OCI-M2 (cell line): Measurements from ENCODE around the gene TRIM73.
"Not testable (repeated sequence)": the region's sequence is repeated elsewhere in the genome, so short reads cannot be mapped to it uniquely, and the experiment has no call there.

Experiments used
- DNase-seq: peaks from one replicate; lab custom pipeline; 2025; ENCODE audit not compliant: unreplicated experiment; lab: John Stamatoyannopoulos, UW

TRIM73 gene

GRCh38 chr7:75415428-75415817, 20.0 kb downstream of the TRIM73 start:
- DNase-seq: not testable (repeated sequence)

DNA sequence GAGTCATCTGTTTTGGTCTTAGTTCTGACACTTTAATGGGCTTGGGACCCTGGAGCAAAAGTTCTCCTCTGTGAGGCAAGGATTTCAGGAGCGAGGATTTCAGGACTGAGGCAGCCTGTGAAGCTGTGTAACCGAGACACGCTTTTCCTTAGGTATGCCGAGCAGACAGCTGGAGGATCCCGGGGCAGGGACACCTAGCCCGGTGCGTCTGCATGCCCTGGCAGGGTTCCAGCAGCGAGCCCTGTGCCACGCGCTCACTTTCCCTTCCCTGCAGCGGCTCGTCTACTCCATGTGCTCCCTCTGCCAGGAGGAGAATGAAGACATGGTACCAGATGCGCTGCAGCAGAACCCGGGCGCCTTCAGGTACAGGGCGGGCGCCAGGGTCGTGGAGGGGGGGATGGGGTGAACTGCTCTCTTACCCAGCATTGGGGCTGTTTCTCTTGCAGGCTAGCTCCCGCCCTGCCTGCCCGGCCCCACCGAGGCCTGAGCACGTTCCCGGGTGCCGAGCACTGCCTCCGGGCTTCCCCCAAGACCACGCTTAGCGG, 20.5 kb downstream of the TRIM73 start:
- not testable (repeated sequence) for DNase-seq

- DNase-seq: not testable (repeated sequence)
Measured at GRCh38 chr7:75416787-75417186, 21.4 kb downstream of the TRIM73 start.

- DNase-seq: not testable (repeated sequence)
Measured at GRCh38 chr7:75418292-75418858, 22.9 kb downstream of the TRIM73 start.

- not testable (repeated sequence) for DNase-seq
Measured at GRCh38 chr7:75419210-75419609, 23.8 kb downstream of the TRIM73 start.

GRCh38 chr7:75419693-75420092, 24.3 kb downstream of the TRIM73 start:
- not testable (repeated sequence) for DNase-seq

DNA sequence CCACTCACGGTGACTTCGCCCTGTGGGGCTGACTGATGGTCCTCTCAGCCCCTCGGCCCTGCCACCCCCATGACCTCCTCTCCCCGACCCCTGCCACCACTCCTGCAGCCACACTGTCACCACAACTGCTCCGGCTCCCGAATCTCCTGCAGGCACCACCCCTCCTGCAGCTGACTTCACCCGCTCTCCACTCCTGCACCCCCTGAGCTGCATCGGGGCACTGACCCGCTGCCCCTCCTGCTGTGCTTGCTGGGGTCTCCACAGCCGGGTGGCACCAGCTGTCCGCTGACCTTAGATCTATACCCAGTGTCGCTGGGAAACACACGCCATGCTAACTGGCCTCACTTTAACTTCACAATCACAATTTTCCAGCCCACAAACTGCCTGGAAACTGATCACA, 24.7 kb downstream of the TRIM73 start:
- not testable (repeated sequence) for DNase-seq

- DNase-seq: not testable (repeated sequence)
Measured at GRCh38 chr7:75421798-75422710, 26.6 kb downstream of the TRIM73 start.

- DNase-seq: not testable (repeated sequence)
Measured at GRCh38 chr7:75423481-75423880, 28.1 kb downstream of the TRIM73 start.

- DNase-seq: not testable (repeated sequence)
Measured at GRCh38 chr7:75439000-75439399, 43.6 kb downstream of the TRIM73 start.

DNA sequence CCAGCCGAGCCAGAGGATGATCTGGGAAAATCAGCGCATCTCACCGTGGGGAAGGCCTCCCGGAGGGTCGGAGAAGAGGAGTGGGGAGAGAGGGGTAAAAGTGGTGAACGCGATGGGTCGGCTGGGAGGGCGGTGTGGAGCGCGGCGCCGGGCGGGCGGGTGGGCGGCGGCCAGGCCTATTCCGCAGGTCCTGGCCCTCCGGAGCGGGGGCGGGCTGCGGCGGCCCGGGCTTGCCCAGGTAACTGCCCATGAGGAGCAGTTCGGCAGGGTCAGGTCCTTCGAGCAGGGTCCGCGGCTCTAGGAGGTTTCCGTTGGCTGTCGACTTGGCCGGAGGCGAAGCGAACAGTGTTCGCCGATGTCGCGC, 46.7 kb downstream of the TRIM73 start:
- DNase-seq: not testable (repeated sequence)

DNA sequence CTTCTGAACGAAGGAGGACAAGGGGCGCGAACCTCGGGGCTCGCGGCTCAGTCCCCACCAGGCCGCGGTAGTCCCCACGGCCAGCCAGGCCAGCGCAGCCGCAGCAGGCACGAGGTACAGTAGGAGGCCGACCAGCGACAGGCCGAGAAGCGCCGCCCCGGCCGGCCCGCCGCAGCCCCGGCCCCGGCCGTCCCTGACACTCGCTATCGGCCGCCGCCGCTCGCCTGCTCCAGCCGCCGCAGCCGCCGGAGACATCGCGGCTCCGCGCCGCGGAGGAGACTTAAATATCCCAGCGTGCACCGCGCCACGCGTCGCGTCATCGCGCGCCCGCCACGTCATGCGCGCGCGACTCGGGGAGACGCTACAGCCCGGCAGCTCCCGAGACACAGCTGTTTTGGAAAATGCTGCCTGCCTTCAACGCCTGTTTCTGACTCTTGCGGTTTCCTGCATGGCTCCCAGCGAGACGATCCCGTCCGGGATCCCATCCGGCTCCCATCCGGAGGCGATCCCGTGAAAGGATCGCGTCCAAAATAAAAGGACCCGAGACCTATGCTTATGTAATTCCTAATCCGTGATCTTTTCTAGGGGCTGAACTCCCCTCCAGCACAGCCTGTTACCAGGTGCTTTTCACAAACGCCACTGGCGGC, 47.2 kb downstream of the TRIM73 start:
- DNase-seq: not testable (repeated sequence)

- DNase-seq: not testable (repeated sequence)
Measured at GRCh38 chr7:75449946-75450345, 54.5 kb downstream of the TRIM73 start.

GRCh38 chr7:75452494-75452955, 57.1 kb downstream of the TRIM73 start:
- DNase-seq: not testable (repeated sequence)
